ENCODE measurements around the gene FAM83B.

Gene FAM83B

GRCh38 chr6:54847799-54848597 is 1.4 kb downstream of the FAM83B start:
- peaks cover 75% of the 10 kb centered on the region for H3K27me3 ChIP-seq (ENCODE audit: insufficient read depth, low read depth, severe bottlenecking)
- TF ChIP-seq CTCF (IDR thresholded peaks at IDR 0.05; ENCODE audit: low read depth, low read length) = no peak
- H3K4me3 ChIP-seq (ENCODE audit: low read depth, low read length) = no peak overlapping the region
- no peaks in the 10 kb centered on the region for H3K9me3 ChIP-seq (ENCODE audit: severe bottlenecking)
- no peak for DNase-seq
- no peaks in the 10 kb centered on the region for H3K36me3 ChIP-seq
- no peak overlapping the region for H3K27ac ChIP-seq

- no peaks in the 10 kb centered on the region for H3K36me3 ChIP-seq
- no peak overlapping the region for H3K4me3 ChIP-seq (ENCODE audit: low read depth, low read length)
- DNase-seq = no peak
- no peaks in the 10 kb centered on the region for H3K9me3 ChIP-seq (ENCODE audit: severe bottlenecking)
- no peak overlapping the region for H3K27ac ChIP-seq
- no peak for TF ChIP-seq CTCF (IDR thresholded peaks at IDR 0.05; ENCODE audit: low read depth, low read length)
- peaks cover 57% of the 10 kb centered on the region for H3K27me3 ChIP-seq (ENCODE audit: insufficient read depth, low read depth, severe bottlenecking)
Measured at GRCh38 chr6:54850114-54850513, 3.5 kb downstream of the FAM83B start.

GRCh38 chr6:54856129-54856528 is 9.6 kb downstream of the FAM83B start:
- no peak for DNase-seq
- Histone ChIP-seq H3K9me3 (ENCODE audit: severe bottlenecking) (no peaks in the 10 kb centered on the region), H3K4me3 (ENCODE audit: low read depth, low read length) (no peak overlapping the region), H3K27ac (no peak overlapping the region), H3K36me3 (no peaks in the 10 kb centered on the region), H3K27me3 (ENCODE audit: insufficient read depth, low read depth, severe bottlenecking) (peaks cover 28% of the 10 kb centered on the region)
- TF ChIP-seq CTCF (IDR thresholded peaks at IDR 0.05; ENCODE audit: low read depth, low read length) = no peak

GRCh38 chr6:54860132-54860531 is 13.6 kb downstream of the FAM83B start:
- no peak for TF ChIP-seq CTCF (IDR thresholded peaks at IDR 0.05; ENCODE audit: low read depth, low read length)
- Histone ChIP-seq H3K9me3 (ENCODE audit: severe bottlenecking) (no peaks in the 10 kb centered on the region), H3K4me3 (ENCODE audit: low read depth, low read length) (no peak overlapping the region), H3K27ac (no peak overlapping the region), H3K36me3 (no peaks in the 10 kb centered on the region), H3K27me3 (ENCODE audit: insufficient read depth, low read depth, severe bottlenecking) (peaks cover 30% of the 10 kb centered on the region)
- no peak for DNase-seq

GRCh38 chr6:54860739-54861138 is 14.2 kb downstream of the FAM83B start:
- no peak for DNase-seq
- peaks cover 32% of the 10 kb centered on the region for H3K27me3 ChIP-seq (ENCODE audit: insufficient read depth, low read depth, severe bottlenecking)
- TF ChIP-seq CTCF (IDR thresholded peaks at IDR 0.05; ENCODE audit: low read depth, low read length) = no peak

More at GRCh38 chr6:54860739-54861138, 14.2 kb downstream of the FAM83B start:
- H3K4me3 ChIP-seq (ENCODE audit: low read depth, low read length) = no peak overlapping the region
- H3K27ac ChIP-seq = no peak overlapping the region
- H3K36me3 ChIP-seq = no peaks in the 10 kb centered on the region
- H3K9me3 ChIP-seq (ENCODE audit: severe bottlenecking) = no peaks in the 10 kb centered on the region

All from WERI-Rb-1 (cell line).